Measurements from ENCODE around the gene LCLAT1.

The LCLAT1 gene

GRCh38 chr2:30684026-30684425, 237.0 kb downstream of the LCLAT1 start:
- no peak overlapping the region for H3K4me3 ChIP-seq (replicated peaks; ENCODE audit: insufficient read depth, low read length)
- no peak for DNase-seq (ENCODE audit: low read depth in 1 of 2, low spot score in 1 of 2)
- H3K27ac ChIP-seq (replicated peaks), result no peak overlapping the region
- TF ChIP-seq POLR2AphosphoS5 (IDR thresholded peaks at IDR 0.05; ENCODE audit: low read depth), result no peak
- no peak for TF ChIP-seq CTCF (IDR thresholded peaks at IDR 0.05; ENCODE audit: insufficient read depth, low read length)
- TF ChIP-seq SPI1 (IDR thresholded peaks at IDR 0.05; ENCODE audit: borderline replicate concordance, low read depth), result no peak
- TF ChIP-seq REST (IDR thresholded peaks at IDR 0.05; ENCODE audit: insufficient replicate concordance, low read depth), result no peak
- TF ChIP-seq GABPA (IDR thresholded peaks at IDR 0.05; ENCODE audit: low read depth), result no peak
- H3K27me3 ChIP-seq (ENCODE audit: insufficient read depth, poor library complexity, severe bottlenecking), result no peaks in the 10 kb centered on the region

- TF ChIP-seq GABPA (IDR thresholded peaks at IDR 0.05; ENCODE audit: low read depth) (no peak), CTCF (IDR thresholded peaks at IDR 0.05; ENCODE audit: insufficient read depth, low read length) (no peak), SPI1 (IDR thresholded peaks at IDR 0.05; ENCODE audit: borderline replicate concordance, low read depth) (no peak), POLR2AphosphoS5 (IDR thresholded peaks at IDR 0.05; ENCODE audit: low read depth) (no peak), REST (IDR thresholded peaks at IDR 0.05; ENCODE audit: insufficient replicate concordance, low read depth) (no peak)
- Histone ChIP-seq H3K27me3 (ENCODE audit: insufficient read depth, poor library complexity, severe bottlenecking) (no peaks in the 10 kb centered on the region), H3K27ac (replicated peaks) (no peak overlapping the region), H3K4me3 (replicated peaks; ENCODE audit: insufficient read depth, low read length) (no peak overlapping the region)
- no peak for DNase-seq (ENCODE audit: low read depth in 1 of 2, low spot score in 1 of 2)
Measured at GRCh38 chr2:30684516-30684915, 237.5 kb downstream of the LCLAT1 start.

GRCh38 chr2:30684996-30685395, 237.9 kb downstream of the LCLAT1 start:
- Histone ChIP-seq H3K4me3 (replicated peaks; ENCODE audit: insufficient read depth, low read length) (no peak overlapping the region), H3K27me3 (ENCODE audit: insufficient read depth, poor library complexity, severe bottlenecking) (no peaks in the 10 kb centered on the region), H3K27ac (replicated peaks) (no peak overlapping the region)
- no peak for DNase-seq (ENCODE audit: low read depth in 1 of 2, low spot score in 1 of 2)
- TF ChIP-seq SPI1 (IDR thresholded peaks at IDR 0.05; ENCODE audit: borderline replicate concordance, low read depth) (no peak), REST (IDR thresholded peaks at IDR 0.05; ENCODE audit: insufficient replicate concordance, low read depth) (no peak), GABPA (IDR thresholded peaks at IDR 0.05; ENCODE audit: low read depth) (no peak), POLR2AphosphoS5 (IDR thresholded peaks at IDR 0.05; ENCODE audit: low read depth) (no peak), CTCF (IDR thresholded peaks at IDR 0.05; ENCODE audit: insufficient read depth, low read length) (no peak)

All from HL-60 (cell line).